Endothelial cell (in vitro differentiated cells): ENCODE results near the gene ANKFN1. TPM values are rescaled to one million over a fixed set of nuclear protein-coding genes. Genes with fewer than 3 reads are reported as not detected.

Source experiments
- DNase-seq: peaks from one replicate; pipeline ENCODE4 v3.0.0; 2021; ENCODE audit warnings: low spot score
- H3K27ac Mint-ChIP-seq: one replicate; pipeline ENCODE4 v1.8.0; 2021; ENCODE audit warnings: mixed read lengths, inconsistent platforms; ENCODE audit not compliant: unreplicated experiment
- H3K27me3 Mint-ChIP-seq: one replicate; pipeline ENCODE4 v1.8.0; 2021; ENCODE audit warnings: mild to moderate bottlenecking, moderate library complexity, mixed read lengths, inconsistent platforms; ENCODE audit not compliant: unreplicated experiment
- H3K36me3 Mint-ChIP-seq: one replicate; pipeline ENCODE4 v1.8.0; 2021; ENCODE audit warnings: mild to moderate bottlenecking, low read depth, mixed read lengths, inconsistent platforms; ENCODE audit not compliant: unreplicated experiment
- H3K4me1 Mint-ChIP-seq: one replicate; pipeline ENCODE4 v1.8.0; 2021; ENCODE audit warnings: mild to moderate bottlenecking, mixed read lengths, inconsistent platforms; ENCODE audit not compliant: unreplicated experiment
- H3K4me3 Mint-ChIP-seq: one replicate; pipeline ENCODE4 v1.8.0; 2021; ENCODE audit warnings: mild to moderate bottlenecking, mixed read lengths, inconsistent platforms; ENCODE audit not compliant: unreplicated experiment
- H3K9me3 Mint-ChIP-seq: one replicate; pipeline ENCODE4 v1.8.0; 2021; ENCODE audit warnings: mixed read lengths, inconsistent platforms; ENCODE audit not compliant: unreplicated experiment
- CTCF ChIP-seq: fragments of 200-600 bp; sonication (generic); IDR thresholded peaks from one replicate; pipeline ENCODE4 v1.5.0; 2021; ENCODE audit warnings: antibody characterized with exemption; ENCODE audit not compliant: unreplicated experiment
- total RNA-seq: library from RNA; stranded (reverse); fragmentation: NEBNext Ultra II Directional; extraction: Animal tissue kit (Norgen Biotek cat#: 25700); gene quantifications from one replicate; pipeline ENCODE4 v1.2.1, GENCODE V29; 2021; ENCODE audit not compliant: unreplicated experiment

ANKFN1 gene
- total RNA-seq, 1 donor from 2014 or later: not detected

DNA sequence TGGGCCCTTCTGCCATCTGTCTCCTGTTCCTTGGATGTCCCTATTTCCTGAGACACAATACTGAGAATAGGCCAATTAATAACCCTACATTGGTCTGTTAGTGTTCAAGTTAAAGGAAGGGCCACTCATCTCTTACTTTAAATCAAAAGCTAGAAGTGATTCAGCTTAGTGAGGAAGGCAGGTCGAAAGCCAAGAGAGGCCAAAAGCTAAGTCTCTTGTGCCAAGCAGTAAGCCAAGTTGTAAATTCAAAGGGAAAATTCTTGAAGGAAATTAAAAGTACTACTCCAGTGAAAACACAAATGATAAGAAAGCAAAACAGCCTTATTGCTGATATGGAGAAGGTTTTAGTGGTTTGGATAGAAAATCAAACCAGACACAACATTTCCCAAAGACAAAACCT is 28.8 kb downstream of the ANKFN1 start:
- TF ChIP-seq CTCF: no peak
- Mint-ChIP-seq H3K27ac (no peak overlapping the region), H3K27me3 (no peaks in the 10 kb centered on the region), H3K36me3 (no peaks in the 10 kb centered on the region), H3K4me1 (no peaks in the 10 kb centered on the region), H3K4me3 (no peak overlapping the region), H3K9me3 (no peaks in the 10 kb centered on the region)
- no peak for DNase-seq

- Mint-ChIP-seq H3K36me3 (no peaks in the 10 kb centered on the region), H3K4me1 (no peaks in the 10 kb centered on the region), H3K9me3 (no peaks in the 10 kb centered on the region), H3K27me3 (no peaks in the 10 kb centered on the region), H3K27ac (no peak overlapping the region), H3K4me3 (no peak overlapping the region)
- no peak for DNase-seq
- TF ChIP-seq CTCF: no peak
Observed at GRCh38 chr17:56184650-56185049, 31.4 kb downstream of the ANKFN1 start.

GRCh38 chr17:56185491-56186221 is 32.4 kb downstream of the ANKFN1 start:
- Mint-ChIP-seq H3K4me1 (no peaks in the 10 kb centered on the region), H3K27ac (no peak overlapping the region), H3K4me3 (no peak overlapping the region), H3K9me3 (no peaks in the 10 kb centered on the region), H3K36me3 (no peaks in the 10 kb centered on the region), H3K27me3 (no peaks in the 10 kb centered on the region)
- no peak for DNase-seq
- no peak for TF ChIP-seq CTCF

- H3K9me3 Mint-ChIP-seq: no peaks in the 10 kb centered on the region
- H3K4me3 Mint-ChIP-seq: no peak overlapping the region
- no peak for TF ChIP-seq CTCF
- DNase-seq: no peak
- H3K4me1 Mint-ChIP-seq: no peaks in the 10 kb centered on the region
- H3K27me3 Mint-ChIP-seq: no peaks in the 10 kb centered on the region
- no peaks in the 10 kb centered on the region for H3K36me3 Mint-ChIP-seq
- no peak overlapping the region for H3K27ac Mint-ChIP-seq
Observed at GRCh38 chr17:56186222-56186786, 33.0 kb downstream of the ANKFN1 start.

DNA sequence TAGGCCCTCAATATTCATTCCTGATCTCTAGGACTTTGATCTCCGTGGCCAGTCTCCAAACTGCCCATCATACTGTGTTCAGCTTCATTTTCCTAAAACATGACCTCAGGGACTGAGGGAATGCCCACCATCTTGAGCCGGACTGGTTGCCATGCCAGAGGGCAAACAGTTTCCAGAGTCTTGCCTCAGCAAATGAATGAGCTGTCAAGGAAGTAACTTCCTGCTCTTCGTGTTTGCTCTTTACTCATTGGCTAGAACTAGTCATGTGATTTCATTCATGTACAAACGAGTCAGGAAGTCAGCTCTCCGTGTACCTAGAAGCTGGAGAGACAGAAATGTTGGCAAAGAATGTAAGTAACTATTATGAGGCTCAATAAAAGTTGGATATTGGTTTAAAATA is 50.2 kb downstream of the ANKFN1 start:
- no peaks in the 10 kb centered on the region for H3K9me3 Mint-ChIP-seq
- peaks cover 1% of the 10 kb centered on the region for H3K27me3 Mint-ChIP-seq
- H3K36me3 Mint-ChIP-seq: no peaks in the 10 kb centered on the region
- H3K27ac Mint-ChIP-seq: no peak overlapping the region
- no peaks in the 10 kb centered on the region for H3K4me1 Mint-ChIP-seq
- H3K4me3 Mint-ChIP-seq: no peak overlapping the region
- no peak for DNase-seq
- TF ChIP-seq CTCF: no peak
